Nucleus accumbens (tissue), 56 donors: ENCODE measurements around the gene OSBPL6.
"Not testable (repeated sequence)": the region's sequence is repeated elsewhere in the genome, so short reads cannot be mapped to it uniquely, and the experiment has no call there.

ENCODE experiments used
- DNase-seq, 56 donors: peaks; one replicate each; lab custom pipeline; 2025; lab: John Stamatoyannopoulos, UW

OSBPL6 gene

DNA sequence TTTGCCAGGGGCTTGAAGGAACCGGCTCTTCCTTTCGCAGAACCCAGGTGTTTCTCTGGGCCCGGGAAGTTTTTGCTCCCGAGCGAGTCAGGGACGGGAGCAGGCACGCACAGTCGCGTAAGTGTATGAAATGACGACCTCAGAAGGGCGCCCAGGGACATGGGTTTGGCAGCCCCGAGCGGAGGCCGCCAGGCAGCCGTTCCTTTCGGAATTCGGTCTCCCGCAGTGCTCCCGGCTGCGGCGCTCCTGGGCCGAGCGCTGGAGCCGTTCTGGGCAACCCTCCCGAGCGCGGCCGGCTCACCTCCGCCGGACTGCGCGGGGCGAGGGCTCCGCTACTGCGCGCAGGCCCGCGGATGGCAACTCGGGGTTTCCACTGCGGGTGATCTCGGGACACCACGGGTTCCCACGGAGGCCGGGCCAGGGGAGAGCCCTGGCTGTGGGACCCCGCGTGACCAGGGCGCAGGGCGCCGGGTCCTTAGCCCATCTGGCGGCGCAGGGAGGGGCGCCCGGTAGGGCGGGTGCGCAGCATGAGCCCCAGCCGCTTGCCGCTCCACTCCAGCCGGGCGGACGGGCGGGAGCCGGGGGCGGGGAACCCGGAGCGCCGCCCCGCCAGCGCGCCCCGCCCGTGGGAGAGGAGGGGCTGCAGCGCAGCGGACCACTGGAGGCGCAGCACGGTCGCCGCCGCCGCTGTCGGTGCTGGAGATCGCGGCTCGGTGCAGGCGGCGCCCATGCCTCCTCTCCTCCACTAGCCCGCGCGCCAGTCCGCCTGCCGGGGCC is at the start of gene OSBPL6:
Gene OSBPL6 (plus strand): TSS at position 690 of the 777 bp plus-strand sequence. CDS start 111,673 bp downstream, outside the sequence.
- peak in 55 of 56 donors; percentile 23 to 84 (median 70) for DNase-seq

DNA sequence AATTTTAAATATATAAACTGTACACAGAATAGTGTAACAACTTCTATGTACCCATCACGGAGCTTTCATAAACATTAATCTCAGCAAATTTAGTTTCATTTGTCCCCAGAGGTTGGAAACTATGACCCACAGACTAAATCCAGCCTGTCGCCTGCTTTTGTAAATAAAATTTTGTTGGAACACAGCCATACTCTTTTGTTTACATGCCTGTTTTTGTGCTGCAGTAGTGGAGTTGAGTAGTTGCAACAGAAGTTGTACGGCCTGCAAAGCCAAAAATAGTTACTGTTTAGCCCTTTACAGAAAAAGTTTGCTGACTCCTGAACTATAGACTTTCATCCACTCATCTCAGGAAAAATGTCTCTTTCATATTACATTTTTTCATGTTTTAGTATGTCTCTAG is 42.3 kb upstream of the OSBPL6 start:
- no peak for DNase-seq

DNA sequence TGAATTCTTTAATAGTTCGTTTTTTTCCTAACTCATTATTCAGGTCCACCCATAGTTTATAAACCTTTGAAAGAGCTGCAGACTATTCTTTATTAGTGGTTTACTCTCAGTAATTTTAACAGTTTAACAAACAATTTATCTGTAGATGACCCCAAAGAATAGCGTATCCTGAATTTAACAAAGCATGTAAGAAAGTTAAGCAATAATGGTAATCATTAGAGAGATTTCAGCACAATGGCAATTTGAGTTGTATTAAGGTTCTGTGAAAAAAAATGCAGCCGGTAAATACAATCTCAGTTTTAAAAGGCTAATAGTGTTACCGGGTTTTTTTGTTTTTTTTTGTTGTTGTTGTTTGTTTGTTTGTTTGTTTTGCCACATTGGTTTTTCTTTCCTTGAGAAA is 41.8 kb upstream of the OSBPL6 start:
- DNase-seq: no peak

DNA sequence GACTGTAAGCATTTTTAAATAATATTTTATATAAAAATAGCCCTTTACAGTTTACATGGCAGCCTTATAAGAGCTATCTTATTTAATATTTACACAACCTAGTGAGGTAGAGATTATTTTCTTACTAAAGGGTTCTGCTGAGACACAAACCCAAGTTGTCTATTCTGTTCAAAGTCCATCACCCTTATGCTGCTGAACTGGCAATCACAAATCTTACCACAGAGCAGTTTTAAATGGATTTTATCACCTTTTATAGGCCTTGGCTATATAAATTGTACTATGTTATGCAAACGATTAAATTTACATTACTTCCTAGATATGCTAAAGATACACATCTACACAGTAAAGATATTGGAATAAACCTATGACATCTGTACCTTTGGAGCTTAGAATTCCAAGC is 41.3 kb upstream of the OSBPL6 start:
- no peak for DNase-seq

DNA sequence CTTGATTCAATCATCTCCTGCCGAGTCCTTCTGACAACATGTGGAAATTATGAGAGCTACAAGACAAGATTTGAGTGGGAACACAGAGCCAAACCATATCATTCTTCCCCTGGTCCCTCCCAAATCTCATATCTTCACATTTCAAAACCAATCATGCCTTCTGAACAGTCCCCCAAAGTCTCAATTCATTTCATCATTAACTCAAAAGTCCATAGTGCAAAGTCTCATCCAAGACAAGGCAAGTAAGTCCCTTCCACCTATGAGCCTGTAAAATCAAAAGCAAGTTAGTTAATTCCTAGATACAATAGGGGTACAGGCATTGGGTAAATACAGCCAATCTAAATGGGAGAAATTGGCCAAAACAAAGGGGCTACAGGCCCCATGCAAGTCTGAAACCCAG is 40.4 kb upstream of the OSBPL6 start:
- DNase-seq: not testable (repeated sequence)

DNA sequence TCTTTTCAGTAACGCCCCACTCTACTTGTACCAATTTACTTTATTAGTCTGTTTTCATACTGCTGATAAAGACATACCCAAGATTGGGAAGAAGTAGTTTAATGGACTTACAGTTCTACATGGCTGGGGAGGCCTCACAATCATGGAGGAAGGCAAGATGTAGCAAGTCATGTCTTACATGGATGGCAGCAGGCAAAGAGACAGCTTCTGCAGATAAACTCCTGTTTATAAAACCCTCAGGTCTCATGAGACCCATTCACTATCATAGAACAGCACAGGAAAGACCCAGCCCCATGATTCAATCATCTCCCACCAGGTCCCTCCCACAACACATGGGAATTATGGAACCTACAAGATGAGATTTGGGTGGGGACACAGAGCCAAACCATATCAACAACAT is 38.8 kb upstream of the OSBPL6 start:
- DNase-seq: no peak

DNA sequence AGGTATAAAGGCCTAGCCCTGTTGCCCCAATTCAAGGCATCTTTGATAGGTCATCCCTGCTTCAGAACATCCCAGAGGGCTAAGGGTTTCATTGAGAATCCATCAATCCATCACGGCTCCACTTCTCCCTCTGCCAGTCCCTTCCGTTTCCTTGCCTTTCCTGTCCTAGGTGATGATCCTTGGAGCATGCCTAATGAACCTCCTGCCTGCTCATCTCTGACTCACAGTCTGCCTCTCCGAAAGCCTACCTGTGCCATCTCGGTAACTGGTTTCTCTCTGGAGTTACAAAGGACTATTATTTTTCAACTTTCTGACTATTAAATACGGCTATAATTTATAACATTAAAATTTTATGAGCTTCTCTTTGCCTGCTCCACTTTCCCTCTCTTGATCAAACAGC is 36.7 kb upstream of the OSBPL6 start:
- DNase-seq: peak in 3 of 56 donors; percentile 1 to 13 (median 9)

DNA sequence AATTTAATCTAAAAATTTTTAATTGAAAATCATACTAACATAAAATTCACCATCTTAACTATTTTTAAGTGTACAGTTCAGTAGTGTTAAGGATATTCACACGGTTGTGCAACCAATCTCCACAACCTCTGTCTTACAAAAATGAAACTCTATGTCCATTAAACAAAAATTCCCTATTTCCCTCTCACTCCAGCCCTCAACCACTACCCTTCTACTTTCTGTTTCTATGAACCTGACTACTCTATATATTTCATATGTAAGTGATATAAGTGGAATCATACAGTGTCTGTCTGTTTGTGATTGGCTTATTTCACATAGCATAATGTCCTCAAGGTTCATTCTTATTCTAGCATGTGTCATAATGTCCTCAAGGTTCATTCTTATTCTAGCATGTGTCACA is 34.3 kb upstream of the OSBPL6 start:
- no peak for DNase-seq

DNA sequence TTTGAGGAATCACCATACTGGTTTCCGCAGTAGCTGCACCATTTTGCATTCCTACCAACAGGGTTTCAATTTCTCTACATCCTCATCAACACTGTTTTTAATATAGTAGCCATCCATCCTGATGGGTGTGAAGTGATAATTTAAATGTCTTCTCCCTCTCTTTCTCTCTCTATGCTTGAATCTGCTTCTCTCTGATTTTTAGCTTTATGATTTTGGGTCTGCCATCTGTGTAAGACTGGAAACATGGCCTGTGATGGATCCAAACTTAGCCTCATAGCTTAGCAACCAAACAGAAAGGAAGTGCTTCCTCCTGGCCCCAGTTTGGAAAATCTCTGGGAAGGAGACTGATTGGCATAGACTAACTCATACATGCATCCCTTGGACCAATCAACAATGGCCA is 33.7 kb upstream of the OSBPL6 start:
- no peak for DNase-seq

DNA sequence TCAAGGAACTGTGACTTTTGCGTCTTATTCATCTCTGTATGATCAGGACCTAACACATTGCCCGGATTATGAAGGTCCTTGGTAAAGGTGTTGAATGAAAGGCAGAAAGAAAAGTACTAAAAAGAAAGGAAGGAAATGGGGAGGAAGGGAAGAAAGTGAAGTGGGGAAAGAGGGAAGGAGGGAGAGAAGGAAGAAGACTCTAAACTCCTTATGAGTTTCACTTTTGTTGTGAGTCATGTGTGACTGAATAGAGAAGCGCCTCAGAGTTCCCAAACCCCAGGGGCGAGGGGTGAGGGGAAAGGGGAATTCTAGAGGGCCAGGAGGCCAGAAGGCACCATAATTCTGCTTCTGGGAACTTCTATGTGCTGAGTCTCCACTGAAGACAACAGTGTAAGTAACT is 30.9 kb upstream of the OSBPL6 start:
- peak in 1 of 56 donors; percentile 3 for DNase-seq

DNA sequence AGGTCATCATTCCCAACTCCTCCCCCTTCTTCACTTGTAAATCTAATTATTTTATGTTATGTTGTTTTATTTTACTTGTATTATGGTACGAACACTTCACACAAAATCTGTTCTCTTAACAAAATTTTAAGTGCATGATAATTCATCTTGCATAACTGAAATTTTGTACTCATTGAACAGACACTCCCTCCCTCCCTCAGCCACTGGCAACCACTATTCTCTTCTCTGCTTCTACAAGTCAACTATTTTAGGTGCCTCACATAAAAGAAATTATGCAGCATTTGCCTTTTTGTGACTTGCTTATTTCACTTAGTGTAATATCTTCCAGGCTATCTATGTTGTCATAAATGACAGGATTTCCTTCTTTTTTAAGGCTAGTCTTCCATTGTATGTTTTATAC is 30.4 kb upstream of the OSBPL6 start:
- peak in 11 of 56 donors; percentile 4 to 48 (median 18) for DNase-seq

DNA sequence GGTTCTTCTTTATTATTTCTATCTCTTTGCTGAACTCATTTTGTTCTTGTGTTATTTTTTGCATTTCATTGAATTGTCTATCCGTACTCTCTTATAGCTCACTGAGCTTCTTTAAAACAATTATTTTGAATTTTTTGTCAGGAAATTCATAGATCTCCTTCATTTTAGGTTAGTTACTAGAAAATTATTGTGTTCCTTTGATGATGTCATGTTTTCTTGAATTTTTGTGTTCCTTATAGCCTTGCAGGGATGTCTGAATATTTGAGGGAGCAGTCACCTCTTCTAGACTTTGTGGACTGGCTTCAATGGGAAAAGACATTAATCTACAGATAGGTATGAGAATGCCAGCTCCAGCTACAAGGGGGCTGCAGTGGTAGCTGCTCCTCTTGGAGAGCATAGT is 20.7 kb upstream of the OSBPL6 start:
- DNase-seq: no peak

DNA sequence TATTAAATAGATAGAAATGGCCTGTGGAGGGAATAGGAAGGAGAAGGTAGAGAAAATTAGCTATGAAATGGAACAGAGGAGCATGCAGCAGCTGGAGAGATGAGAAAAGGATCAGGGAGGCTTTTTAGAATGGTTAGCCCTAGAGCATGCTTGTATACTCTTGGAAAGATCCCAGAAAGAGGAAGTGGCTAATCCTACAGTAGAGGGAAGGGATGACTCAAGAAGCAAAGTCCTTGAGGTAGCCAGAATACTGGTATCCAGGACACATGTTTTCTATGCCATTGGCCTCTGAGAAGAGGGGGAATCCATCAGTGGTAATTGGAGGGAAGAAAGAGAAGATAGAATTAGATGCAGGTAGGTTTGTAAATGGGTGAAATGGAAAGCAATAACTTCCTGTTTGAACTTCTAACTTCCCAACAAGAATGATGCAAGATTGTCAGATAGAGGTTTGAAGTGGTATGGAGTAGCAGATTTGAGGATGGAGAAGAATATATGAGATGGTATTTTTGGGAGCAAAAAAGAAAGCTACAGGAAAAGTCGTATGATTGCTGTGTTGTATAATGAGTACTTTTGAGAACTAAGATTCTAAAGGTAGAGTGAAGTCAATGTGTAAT is 17.1 kb upstream of the OSBPL6 start:
- DNase-seq: no peak

DNA sequence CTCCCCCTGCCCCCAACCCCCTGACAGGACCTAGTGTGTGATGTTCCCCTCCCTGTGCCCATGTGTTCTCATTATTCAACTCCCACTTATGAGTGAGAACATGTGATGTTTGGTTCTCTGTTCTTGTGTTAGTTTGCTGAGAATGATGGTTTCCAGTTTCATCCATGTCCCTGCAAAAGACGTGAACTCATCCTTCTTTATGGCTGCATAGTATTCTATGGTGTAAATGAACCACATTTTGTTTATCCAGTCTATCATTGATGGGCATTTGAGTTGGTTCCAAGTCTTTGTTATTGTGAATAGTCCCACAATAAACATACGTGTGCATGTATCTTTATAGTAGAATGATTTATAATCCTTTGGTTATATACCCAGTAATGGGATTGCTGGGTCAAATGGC is 13.7 kb upstream of the OSBPL6 start:
- DNase-seq: not testable (repeated sequence)

DNA sequence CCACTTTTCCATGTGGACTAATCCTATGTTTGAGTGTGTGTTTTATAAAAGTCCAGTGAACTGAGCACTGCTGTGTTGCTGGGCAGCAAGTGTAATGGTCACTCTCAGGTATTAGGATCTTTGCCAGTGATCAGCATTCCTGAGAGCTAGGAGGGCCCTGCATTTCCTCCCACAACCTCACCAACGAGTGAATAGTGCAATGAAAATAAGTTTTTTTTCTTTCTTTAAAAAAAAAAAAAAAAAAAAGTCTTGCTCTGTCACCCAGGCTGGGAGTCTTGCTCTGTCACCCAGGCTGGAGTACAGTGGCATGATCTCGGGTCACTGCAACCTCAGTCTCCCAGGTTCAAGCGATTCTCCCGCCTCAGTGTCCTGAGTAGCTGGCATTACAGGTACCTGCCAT is 6.5 kb upstream of the OSBPL6 start:
- DNase-seq: no peak

DNA sequence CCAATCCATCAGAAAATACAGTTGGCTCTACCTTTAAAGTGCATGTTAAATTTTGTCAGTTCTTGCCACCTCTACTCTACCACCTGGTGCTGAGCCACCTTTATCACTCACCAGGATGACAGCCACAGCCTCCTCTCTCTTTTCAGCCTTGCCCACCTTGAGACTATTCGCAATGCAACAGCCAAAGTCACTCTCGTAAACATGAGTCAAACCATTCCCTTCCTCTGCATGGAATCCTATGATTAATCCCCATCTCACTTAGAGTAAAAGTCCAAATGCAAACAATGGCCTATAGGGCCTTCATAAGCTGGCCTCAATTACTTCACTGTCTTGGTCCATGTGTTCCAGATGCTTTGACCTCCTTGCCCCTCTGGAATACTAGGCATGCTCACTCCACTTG is 5.8 kb upstream of the OSBPL6 start:
- no peak for DNase-seq

DNA sequence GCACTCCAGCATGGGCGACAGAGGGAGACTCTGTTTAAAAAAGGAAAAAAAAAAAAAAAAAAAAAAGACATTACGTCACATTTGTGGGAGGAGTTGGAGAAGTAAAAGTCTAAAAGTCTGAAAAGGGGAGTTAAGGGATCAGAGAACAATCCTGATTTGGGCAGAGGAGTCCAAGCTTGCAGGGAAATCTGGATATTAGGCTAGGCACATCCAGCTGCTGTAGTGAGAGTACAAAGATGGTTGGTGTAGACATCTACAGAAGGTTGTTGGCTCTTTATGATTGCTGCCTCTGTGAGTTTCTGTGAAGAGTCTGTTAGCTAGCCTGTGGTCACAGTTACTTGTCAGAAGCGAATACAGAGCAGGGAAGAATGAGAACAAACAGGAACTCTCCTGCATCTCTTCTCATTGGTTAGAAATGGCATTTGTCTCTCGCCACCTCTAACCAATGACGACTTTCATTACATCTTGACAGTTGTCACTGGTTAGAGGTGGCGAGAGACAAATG is 3.3 kb upstream of the OSBPL6 start:
- no peak for DNase-seq

DNA sequence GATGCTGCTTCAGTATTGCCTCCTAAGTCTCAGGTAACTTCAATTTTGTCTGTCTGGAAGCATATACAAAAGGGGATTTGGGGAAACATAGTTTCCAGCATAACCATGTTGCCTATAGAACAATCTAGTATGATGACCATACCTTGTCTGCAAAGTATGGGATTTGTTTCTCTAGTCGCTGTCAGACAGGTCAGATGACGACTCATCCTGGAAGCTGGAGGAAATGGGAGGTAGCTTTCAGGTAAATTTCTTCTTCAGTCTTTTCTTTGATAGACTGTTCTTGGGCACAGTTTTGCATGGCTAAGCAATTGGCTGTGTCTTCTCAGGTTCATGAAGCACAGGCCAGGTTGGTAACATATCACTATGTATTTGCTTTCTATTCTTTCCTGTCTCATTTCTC is 2.8 kb upstream of the OSBPL6 start:
- no peak for DNase-seq

DNA sequence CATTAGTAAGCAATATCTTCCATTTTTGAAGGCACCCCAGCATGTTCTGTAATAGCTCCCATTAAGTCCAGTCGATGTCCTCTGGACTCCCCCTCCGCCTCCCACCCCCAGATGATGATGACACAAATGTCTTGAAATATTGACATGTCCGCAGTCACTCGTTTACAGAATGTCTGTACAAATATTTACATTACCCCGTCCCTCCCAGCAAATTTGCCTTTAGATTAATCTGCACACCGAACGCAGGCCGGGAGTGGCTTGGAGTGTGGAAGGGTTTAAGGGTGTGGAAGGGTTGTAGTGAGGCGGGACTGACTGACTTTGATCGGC is 853 bp upstream of the OSBPL6 start:
- no peak for DNase-seq

DNA sequence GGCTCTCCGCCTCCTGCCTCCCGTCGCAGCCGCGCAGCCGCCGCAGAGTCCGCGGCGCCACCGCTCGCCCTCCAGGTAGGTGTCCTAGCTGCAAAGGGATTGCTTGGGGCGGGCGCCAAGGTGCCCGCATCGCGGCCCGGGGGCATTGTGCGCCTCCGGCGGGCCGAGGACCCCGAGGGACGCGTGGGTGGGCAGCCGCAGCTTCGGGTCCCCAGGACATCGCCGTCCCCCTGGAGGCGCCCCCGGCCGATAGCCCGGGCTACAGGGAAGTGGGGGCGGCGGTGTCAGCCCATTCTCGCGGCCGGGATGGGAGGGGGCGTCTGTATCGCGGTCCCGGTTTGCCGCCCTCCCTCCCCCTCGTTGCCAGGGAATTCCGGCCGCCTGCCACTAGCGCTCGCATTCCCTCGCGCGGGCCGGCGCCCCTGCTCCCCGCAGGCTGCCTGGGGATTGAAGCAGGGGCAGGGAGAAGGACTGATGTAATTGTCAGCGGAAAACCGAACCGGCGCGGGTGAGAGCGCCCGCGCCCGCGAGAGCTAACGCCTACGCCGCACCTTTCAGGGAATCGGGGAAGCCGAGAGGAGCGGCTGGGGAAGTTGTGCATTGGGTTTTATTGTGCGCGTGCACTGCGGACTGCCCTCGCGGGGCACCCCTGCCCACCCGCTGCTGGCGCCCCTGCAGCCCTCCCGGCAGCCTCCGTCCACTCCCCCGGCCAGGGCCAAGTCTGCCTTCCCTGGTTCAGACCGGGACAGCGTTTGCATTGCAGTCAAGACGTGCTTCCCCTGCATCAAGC is 483 bp downstream of the OSBPL6 start:
- DNase-seq: peak in 49 of 56 donors; percentile 12 to 79 (median 51)

DNA sequence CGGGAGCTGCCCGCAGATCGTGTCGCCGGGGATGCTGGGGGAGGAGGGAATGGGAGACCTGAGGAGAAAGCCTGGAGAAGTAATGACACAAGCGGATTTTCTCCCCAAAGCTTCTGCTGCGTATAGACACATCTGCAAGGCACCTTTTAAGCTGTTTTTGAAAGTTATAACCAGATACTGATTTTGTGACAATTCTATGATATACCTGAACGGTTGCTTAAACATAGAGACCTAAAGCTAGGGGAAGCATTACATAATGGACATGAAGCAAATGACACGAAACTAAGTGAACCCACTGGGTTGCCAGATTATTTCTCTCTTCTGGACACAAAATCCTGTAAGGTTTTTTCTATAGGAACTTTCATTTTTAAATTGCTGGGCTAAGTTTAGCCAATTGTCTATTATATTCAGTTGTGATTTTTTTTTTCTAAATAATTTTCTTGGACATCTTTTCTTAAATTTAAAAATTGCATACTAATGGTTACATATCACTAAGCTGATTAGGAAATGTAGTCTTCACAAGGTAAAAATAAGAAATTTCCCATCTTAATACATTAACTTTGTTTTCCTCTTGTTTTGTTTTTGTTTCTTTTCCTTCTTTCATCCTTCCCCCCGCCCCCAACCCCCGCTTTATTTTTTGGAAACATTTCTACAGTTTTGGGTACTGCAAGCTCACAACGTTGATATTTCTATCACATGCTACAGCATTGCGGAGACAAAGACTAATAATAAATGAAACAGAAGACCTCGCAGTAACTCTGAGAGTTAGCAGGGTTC is 1.3 kb downstream of the OSBPL6 start:
- peak in 1 of 56 donors; percentile 57 for DNase-seq
